Measurements from ENCODE around the gene RGMA. TPM values are rescaled to one million over a fixed set of nuclear protein-coding genes. Genes with fewer than 3 reads are reported as not detected.

Gene RGMA
- total and polyA plus RNA-seq, 2 of the 8 experiments (the other 6 are each of a cell fraction or from before 2014, with no cell fraction given), result 19.9 to 39.8 TPM

DNA sequence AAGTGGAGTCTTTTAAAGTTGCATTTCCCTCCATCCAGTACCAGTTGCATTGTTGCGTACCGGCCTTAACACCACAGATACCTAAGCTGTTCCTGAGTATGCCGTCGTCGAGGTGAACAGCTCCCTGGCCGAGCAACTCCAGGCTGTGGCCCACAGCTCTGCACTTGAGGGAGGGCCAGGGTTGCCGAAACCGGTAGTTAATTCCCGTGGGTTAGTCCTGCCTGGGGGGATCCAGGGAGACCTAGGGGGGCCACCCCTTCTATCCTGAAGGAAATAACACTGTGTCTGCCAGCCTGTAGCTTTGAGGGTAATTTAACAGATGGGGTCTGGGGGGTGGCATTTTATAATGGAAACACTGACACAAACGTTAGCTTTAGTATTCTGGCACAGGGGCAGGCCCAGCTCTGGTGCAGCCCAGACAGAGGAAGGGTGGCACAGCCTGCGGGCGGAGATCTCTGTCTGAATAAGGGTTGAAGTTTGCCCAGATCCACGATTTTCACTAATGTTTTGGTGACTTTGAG lies 60.8 kb downstream of the RGMA start:
- ChIA-PET POLR2A (ENCODE audit: partially characterized antibody) (interaction anchor here (0.7 to 1.5 kb wide), 5 partner anchors 10 to 146 kb away, joined by 3 to 6 read pairs (median 4); no protein-coding TSS in a partner anchor), CTCF (ENCODE audit: partially characterized antibody) (interaction anchor here (1.3 to 8.6 kb wide), 8 partner anchors 8 to 1092 kb away, joined by 3 to 119 read pairs (median 30); partner anchors contain the start of gene RGMA)
- Histone ChIP-seq H3K79me1 (ENCODE audit: low read depth, low read length) (peaks cover 4% of the 10 kb centered on the region; the same call in 1 of the 2 replicates), H3K27me3 (replicated peaks in 1 of 4; ENCODE audit: control insufficient read depth in 3 of 4, extremely low read depth in 1 of 4, insufficient read depth in 3 of 4, low read length in 3 of 4) (no peaks in the 10 kb centered on the region), H3K4me1 (replicated peaks in 1 of 4; ENCODE audit: control insufficient read depth in 3 of 4, insufficient read depth in 4 of 4, low read length in 3 of 4) (peaks cover 0 to 3% (median 0%) of the 10 kb centered on the region in 4 experiments; a peak in 3 of 7 replicates), H3K23me2 (ENCODE audit: low read depth, low read length) (no peaks in the 10 kb centered on the region), H2AK5ac (ENCODE audit: low read depth, low read length) (no peak overlapping the region; the same call in 1 of the 2 replicates), H3K79me2 (ENCODE audit: control insufficient read depth in 1 of 2, insufficient read depth in 2 of 2, low read length in 2 of 2) (no peaks in the 10 kb centered on the region), H3K9me3 (ENCODE audit: insufficient read depth in 2 of 2, low read depth in 1 of 2, low read length in 1 of 2) (no peaks in the 10 kb centered on the region), H2BK12ac (ENCODE audit: low read depth, low read length) (no peak overlapping the region), H4K5ac (ENCODE audit: insufficient read length, low read depth, low read length) (no peak overlapping the region), H3K27ac (ENCODE audit: low read depth, low read length) (no peak overlapping the region), H3K23ac (ENCODE audit: insufficient read length) (no peak overlapping the region), H3K9ac (replicated peaks in 1 of 4; ENCODE audit: extremely low read depth in 1 of 4, low read depth in 3 of 4, low read length in 3 of 4) (no peak overlapping the region), H3K56ac (replicated peaks; ENCODE audit: insufficient read length, low read depth, low read length) (no peak overlapping the region), H3K18ac (ENCODE audit: extremely low read depth, low read length) (no peak overlapping the region), H2BK20ac (ENCODE audit: low read length) (no peak overlapping the region), H3K14ac (ENCODE audit: insufficient read length) (no peak overlapping the region), H2BK120ac (replicated peaks; ENCODE audit: low read depth, low read length) (no peak overlapping the region), H2BK5ac (ENCODE audit: low read depth, low read length) (no peak overlapping the region), H2BK15ac (ENCODE audit: low read length) (no peak overlapping the region), H3K4ac (replicated peaks; ENCODE audit: insufficient read length, low read depth, low read length) (no peak overlapping the region), H4K20me1 (replicated peaks in 1 of 2; ENCODE audit: control insufficient read depth in 1 of 2, insufficient read depth in 2 of 2, low read length in 2 of 2) (peaks cover 8 to 9% of the 10 kb centered on the region in 2 experiments), H4K91ac (replicated peaks; ENCODE audit: insufficient read length, low read length) (no peak overlapping the region), H3K36me3 (ENCODE audit: control insufficient read depth in 2 of 4, insufficient read depth in 4 of 4, low read length in 3 of 4) (peaks cover 17 to 41% (median 31%) of the 10 kb centered on the region in 4 experiments), H3K4me2 (ENCODE audit: insufficient read depth in 1 of 2, low read depth in 2 of 2, low read length in 2 of 2) (no peak overlapping the region), H4K8ac (ENCODE audit: extremely low read depth, insufficient read depth, low read length) (peak overlapping the region; percentile 31; the same call in 1 of the 2 replicates), H3K4me3 (ENCODE audit: extremely low read depth in 1 of 4, insufficient read depth in 2 of 4, low read depth in 3 of 4, low read length in 4 of 4) (no peak overlapping the region), H2AFZ (ENCODE audit: low read length) (no peak overlapping the region)
- 0 out of 2 replicates have a peak, but pooled peaks have one; percentile 57 for TF ChIP-seq POLR2AphosphoS5 (IDR thresholded peaks at IDR 0.05; ENCODE audit: low read depth, low read length)
- TF ChIP-seq E2F6 (IDR thresholded peaks at IDR 0.05), result no peak
- TF ChIP-seq EP300 (IDR thresholded peaks at IDR 0.05; ENCODE audit: borderline replicate concordance in 1 of 2, low read depth in 2 of 2, low read length in 2 of 2), result no peak
- no peak for TF ChIP-seq TAF7 (optimal IDR thresholded peaks at IDR 0.05; ENCODE audit: borderline replicate concordance, low read depth, low read length)
- no peak for TF ChIP-seq BCL11A (IDR thresholded peaks at IDR 0.05; ENCODE audit: low read depth in 2 of 2, low read length in 2 of 2)
- no peak for TF ChIP-seq SP2 (IDR thresholded peaks at IDR 0.05; ENCODE audit: low read length)
- WGBS, 2 experiments (ENCODE audit: extremely low coverage in 1 of 2, insufficient coverage in 1 of 2, insufficient read length in 1 of 2, insufficient replicate concordance in 2 of 2, low coverage in 1 of 2, low lambda C conversion rate in 2 of 2, missing lambda C conversion rate in 1 of 2), result 88% methylated on average over 13 of the region's 13 CpGs; no CpG with 5 or more reads in 1 of the 2 experiments
- DNase-seq (ENCODE audit: low read depth in 1 of 2, low spot score in 2 of 2) (no peak), FAIRE-seq (no peak)

All from H1 (cell line).